ENCODE results near the gene PTPRD. TPM values are rescaled to one million over a fixed set of nuclear protein-coding genes. Genes with fewer than 3 reads are reported as not detected.

PTPRD gene
- total RNA-seq, 2 experiments from 2014 or later: 0.03 TPM; not detected in 1

- no peaks in the 10 kb centered on the region for H4K20me1 ChIP-seq (ENCODE audit: insufficient read depth, low read length)
- intact Hi-C loops (cut with micrococcal nuclease; ENCODE audit: unreplicated experiment): no loop called here
- H3K9me2 ChIP-seq (ENCODE audit: insufficient read depth, low read length): no peaks in the 10 kb centered on the region
- ChIA-PET POLR2A (interaction anchor here (0.6 to 0.7 kb wide), 2 partner anchors 28 to 204 kb away, joined by 3 to 4 read pairs; no protein-coding TSS in a partner anchor), CTCF (ENCODE audit: unreplicated experiment) (no interaction called here)
- no peak overlapping the region for H3K4me2 ChIP-seq (ENCODE audit: low read length)
- no peaks in the 10 kb centered on the region for H3K4me1 ChIP-seq (ENCODE audit: insufficient read depth, low read length, poor library complexity, severe bottlenecking)
- no peaks in the 10 kb centered on the region for H3K36me3 ChIP-seq (ENCODE audit: insufficient read depth, low read length)
- no peak overlapping the region for H3K27ac ChIP-seq (ENCODE audit: low read depth, low read length, poor library complexity, severe bottlenecking)
- no peak for DNase-seq (ENCODE audit: low spot score)
- H3K9me3 ChIP-seq (ENCODE audit: low read length): no peaks in the 10 kb centered on the region
- H2AFZ ChIP-seq (ENCODE audit: low read length): no peak overlapping the region
- no TSS peak for BruUV-seq (replicated peaks)
- H3K4me3 ChIP-seq (ENCODE audit: low read depth, low read length, poor library complexity, severe bottlenecking): no peak overlapping the region
- H3K79me2 ChIP-seq (ENCODE audit: insufficient read depth, low read depth, low read length): no peaks in the 10 kb centered on the region
- TF ChIP-seq CTCF (conservative IDR thresholded peaks at IDR 0.05; ENCODE audit: low read length) (no peak), EZH2phosphoT487 (IDR thresholded peaks at IDR 0.05; ENCODE audit: borderline replicate concordance, low read depth, low read length) (no peak)
These were observed 466.1 kb downstream of the PTPRD start for GRCh38 chr9:10146517-10147331.

GRCh38 chr9:10144355-10144754 is 468.4 kb downstream of the PTPRD start:
- H3K9me3 ChIP-seq (ENCODE audit: low read length): no peaks in the 10 kb centered on the region
- H4K20me1 ChIP-seq (ENCODE audit: insufficient read depth, low read length): no peaks in the 10 kb centered on the region
- intact Hi-C loops (cut with micrococcal nuclease; ENCODE audit: unreplicated experiment): no loop called here
- no peak overlapping the region for H2AFZ ChIP-seq (ENCODE audit: low read length)
- no peak for TF ChIP-seq CTCF (conservative IDR thresholded peaks at IDR 0.05; ENCODE audit: low read length)
- no peak for TF ChIP-seq EZH2phosphoT487 (IDR thresholded peaks at IDR 0.05; ENCODE audit: borderline replicate concordance, low read depth, low read length)
- no peaks in the 10 kb centered on the region for H3K79me2 ChIP-seq (ENCODE audit: insufficient read depth, low read depth, low read length)
- no peaks in the 10 kb centered on the region for H3K9me2 ChIP-seq (ENCODE audit: insufficient read depth, low read length)
- no peak overlapping the region for H3K4me3 ChIP-seq (ENCODE audit: low read depth, low read length, poor library complexity, severe bottlenecking)
- no peak overlapping the region for H3K4me2 ChIP-seq (ENCODE audit: low read length)
- no peak overlapping the region for H3K27ac ChIP-seq (ENCODE audit: low read depth, low read length, poor library complexity, severe bottlenecking)
- POLR2A ChIA-PET: no interaction called here
- no peak for DNase-seq (ENCODE audit: low spot score)
- CTCF ChIA-PET (ENCODE audit: unreplicated experiment): no interaction called here
- H3K36me3 ChIP-seq (ENCODE audit: insufficient read depth, low read length): no peaks in the 10 kb centered on the region
- BruUV-seq (replicated peaks): no TSS peak
- H3K4me1 ChIP-seq (ENCODE audit: insufficient read depth, low read length, poor library complexity, severe bottlenecking): no peaks in the 10 kb centered on the region

- no peaks in the 10 kb centered on the region for H4K20me1 ChIP-seq (ENCODE audit: insufficient read depth, low read length)
- no peaks in the 10 kb centered on the region for H3K36me3 ChIP-seq (ENCODE audit: insufficient read depth, low read length)
- no peaks in the 10 kb centered on the region for H3K9me3 ChIP-seq (ENCODE audit: low read length)
- no peaks in the 10 kb centered on the region for H3K79me2 ChIP-seq (ENCODE audit: insufficient read depth, low read depth, low read length)
- TF ChIP-seq CTCF (conservative IDR thresholded peaks at IDR 0.05; ENCODE audit: low read length) (no peak), EZH2phosphoT487 (IDR thresholded peaks at IDR 0.05; ENCODE audit: borderline replicate concordance, low read depth, low read length) (no peak)
- no peak for DNase-seq (ENCODE audit: low spot score)
- BruUV-seq (replicated peaks): no TSS peak
- ChIA-PET POLR2A (no interaction called here), CTCF (ENCODE audit: unreplicated experiment) (no interaction called here)
- H3K4me1 ChIP-seq (ENCODE audit: insufficient read depth, low read length, poor library complexity, severe bottlenecking): no peaks in the 10 kb centered on the region
- intact Hi-C loops (cut with micrococcal nuclease; ENCODE audit: unreplicated experiment): no loop called here
- no peak overlapping the region for H3K27ac ChIP-seq (ENCODE audit: low read depth, low read length, poor library complexity, severe bottlenecking)
- H3K4me3 ChIP-seq (ENCODE audit: low read depth, low read length, poor library complexity, severe bottlenecking): no peak overlapping the region
- H3K9me2 ChIP-seq (ENCODE audit: insufficient read depth, low read length): no peaks in the 10 kb centered on the region; the same call in 1 of the 2 replicates
- no peak overlapping the region for H2AFZ ChIP-seq (ENCODE audit: low read length)
- H3K4me2 ChIP-seq (ENCODE audit: low read length): no peak overlapping the region
These were observed 477.2 kb downstream of the PTPRD start for GRCh38 chr9:10135553-10135952.

Measured in OCI-LY7 (cell line).